ENCODE measurements around the gene REEP6.

DNA sequence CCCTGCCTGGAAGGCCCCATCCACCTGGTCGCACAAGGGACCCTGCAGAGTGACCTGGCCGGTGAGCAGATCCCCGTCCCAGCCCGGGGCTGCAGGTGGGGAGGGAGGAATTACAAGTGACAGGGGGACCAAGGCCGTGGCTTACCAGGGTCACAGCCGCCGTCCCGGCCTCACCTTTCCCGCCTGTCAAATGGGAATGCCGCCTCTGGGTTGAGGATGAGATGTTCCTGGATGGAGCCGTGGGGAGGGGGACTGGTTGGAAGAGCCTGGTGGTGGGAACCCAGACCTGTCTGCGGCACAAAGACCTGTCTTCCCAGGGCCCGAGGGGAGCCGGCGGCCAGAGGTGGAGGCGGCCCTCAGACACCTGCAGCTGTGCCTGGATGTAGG is 38.4 kb downstream of the REEP6 start:
- TF ChIP-seq CTCF (IDR thresholded peaks at IDR 0.05) (no peak), POLR2A (IDR thresholded peaks at IDR 0.05) (no peak)

All from adrenal gland (tissue), 5 donors.